T-helper 22 cell (primary cell): ENCODE results near the gene MAP1LC3B2.
A peak's percentile ranks its signal among the peaks of the same experiment; 100 is the strongest.
"Not testable (repeated sequence)": the region's sequence is repeated elsewhere in the genome, so short reads cannot be mapped to it uniquely, and the experiment has no call there.

Source experiments
- DNase-seq: peaks from one replicate; pipeline ENCODE4 v3.0.0-alpha.2; 2020; ENCODE audit warnings: low read depth

Gene MAP1LC3B2

DNA sequence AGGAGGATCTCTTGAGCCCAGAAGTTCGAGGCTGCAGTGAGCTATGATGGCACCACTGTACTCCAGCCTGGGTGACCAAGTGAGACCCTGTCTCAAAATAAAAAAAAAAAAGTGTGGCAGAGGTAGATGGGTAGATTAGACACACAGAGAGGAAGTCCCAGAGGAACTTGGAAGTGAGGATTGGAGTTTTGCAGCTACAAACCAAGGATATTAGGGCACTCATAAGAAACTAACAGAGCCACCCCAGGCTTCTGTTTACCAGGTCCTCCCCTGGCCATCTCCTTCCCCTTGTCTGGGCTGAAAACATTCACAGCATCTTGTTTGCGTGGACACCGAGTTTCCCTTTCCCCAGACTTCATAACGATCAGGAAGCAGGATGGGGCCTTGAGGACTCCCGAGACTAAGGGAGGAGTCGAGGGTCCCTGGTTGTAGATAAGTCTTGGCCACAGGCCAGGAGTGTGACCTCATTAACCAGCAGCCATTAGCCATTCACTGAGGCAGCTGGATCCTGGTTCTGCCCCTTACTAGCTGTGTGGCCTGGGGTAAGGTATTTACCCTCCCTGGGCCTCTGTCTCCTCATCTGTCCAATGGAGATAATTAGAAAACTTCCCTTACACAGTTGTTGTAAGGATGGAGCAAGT lies 2.1 kb downstream of the MAP1LC3B2 start:
- DNase-seq: no peak

DNA sequence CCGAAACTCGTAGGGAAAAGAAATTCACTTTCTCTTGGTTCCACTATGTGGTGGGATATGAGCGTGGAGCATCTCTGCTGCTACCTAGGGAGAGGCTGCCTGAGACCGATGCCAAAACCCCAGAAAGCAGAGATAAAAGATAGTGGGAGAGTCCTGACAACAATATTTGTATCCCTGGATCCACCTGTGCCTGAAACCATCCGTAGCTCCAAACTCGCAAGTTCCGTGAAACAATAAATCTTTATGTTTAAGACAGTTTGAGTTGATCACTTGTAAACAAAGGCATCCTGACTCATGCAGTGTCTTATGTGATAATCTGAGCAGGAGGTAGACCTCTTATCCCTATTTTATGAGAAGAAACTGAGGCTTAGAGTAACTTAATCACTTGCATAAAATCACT lies 2.9 kb downstream of the MAP1LC3B2 start:
- no peak for DNase-seq

DNA sequence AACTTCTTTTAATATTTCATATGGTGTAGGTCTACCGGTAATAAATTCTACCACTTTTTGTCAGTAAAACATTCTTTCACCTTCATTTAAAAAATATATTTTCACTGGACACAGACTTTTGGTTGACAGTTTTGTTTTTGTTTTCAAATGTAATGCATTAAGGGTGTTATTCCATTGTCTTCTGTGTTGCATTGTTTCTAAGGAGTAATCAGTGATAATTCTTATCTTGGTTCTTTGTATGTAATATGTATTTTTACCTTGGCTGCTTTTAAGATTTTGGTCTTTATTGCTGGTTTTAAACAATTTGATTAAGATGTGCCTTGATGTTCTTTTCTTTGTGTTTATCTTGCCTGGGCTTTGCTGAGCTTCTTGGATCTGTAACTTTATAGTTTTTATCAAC lies 4.1 kb downstream of the MAP1LC3B2 start:
- DNase-seq: no peak

DNA sequence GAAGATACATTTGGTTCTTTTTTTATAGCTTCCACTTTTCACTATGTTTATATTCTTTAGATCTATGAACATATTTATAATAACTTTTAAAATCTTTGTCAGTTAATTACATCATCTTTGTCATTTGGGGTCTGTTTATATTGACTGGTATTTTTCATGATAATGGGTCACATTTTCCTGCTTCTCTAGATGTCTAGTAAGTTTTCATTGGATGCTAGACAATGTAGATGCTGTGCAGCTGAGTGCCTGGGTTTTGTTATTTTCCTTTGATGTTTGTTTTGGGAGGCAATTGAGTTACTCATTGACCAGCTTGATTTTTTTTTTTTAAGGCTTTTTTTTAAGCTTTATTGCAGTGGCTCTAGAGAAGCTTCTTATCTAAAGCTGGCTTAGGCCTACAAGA lies 4.9 kb downstream of the MAP1LC3B2 start:
- no peak for DNase-seq

DNA sequence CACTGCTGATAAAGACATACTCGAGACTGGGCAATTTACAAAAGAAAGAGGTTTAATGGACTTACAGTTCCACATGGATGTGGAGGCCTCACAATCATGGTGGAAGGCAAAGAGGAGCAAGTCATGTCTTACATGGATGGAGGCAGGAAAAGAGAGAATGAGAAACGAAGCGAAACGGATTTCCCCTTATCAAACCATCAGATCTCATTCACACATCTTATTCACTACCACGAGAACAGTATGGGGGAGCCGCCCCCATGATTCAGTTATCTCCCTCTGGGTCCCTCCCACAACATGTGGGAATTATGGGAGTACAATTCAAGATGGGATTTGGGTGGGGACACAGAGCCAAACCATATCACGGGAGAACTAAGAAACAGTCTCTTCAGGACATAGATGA lies 6.0 kb downstream of the MAP1LC3B2 start:
- DNase-seq: not testable (repeated sequence)

DNA sequence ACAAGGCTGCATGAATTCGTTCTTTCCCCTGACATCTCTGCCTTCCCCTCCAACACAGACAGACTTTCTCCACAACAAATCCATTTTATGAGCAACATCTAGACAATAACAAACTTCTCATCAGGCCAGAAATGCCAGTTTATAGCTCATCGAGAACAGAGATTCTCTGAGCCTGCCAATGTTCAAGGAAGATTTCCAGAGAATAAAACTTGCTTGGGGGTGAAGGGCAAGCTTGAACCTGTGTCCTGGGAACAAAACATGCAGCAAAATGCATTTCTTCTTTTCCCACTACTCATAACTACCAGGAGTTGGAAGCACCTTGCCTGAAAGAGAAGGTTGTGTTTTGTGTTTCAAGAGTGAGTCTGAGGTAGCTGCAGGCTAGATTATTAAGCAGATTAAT lies 6.8 kb downstream of the MAP1LC3B2 start:
- DNase-seq: no peak

DNA sequence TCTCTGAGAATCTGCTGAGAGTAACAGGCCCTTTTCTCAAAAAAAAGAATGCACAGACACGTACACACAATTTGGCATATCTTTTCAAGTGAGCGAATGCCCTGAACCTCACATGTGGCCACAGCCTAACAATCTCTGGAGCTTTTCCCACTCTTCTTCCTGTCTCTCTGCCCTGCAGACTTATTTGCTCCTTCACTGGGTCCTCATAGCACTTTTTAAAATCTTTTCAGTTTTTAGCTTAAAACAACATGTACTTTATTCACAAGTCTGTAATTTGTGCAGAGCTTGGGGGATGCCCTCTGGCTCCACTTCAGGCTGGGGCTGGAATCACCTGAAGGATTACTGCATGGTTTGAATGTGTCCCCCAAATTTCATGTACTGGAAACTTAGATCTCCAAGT lies 9.0 kb downstream of the MAP1LC3B2 start:
- no peak for DNase-seq

DNA sequence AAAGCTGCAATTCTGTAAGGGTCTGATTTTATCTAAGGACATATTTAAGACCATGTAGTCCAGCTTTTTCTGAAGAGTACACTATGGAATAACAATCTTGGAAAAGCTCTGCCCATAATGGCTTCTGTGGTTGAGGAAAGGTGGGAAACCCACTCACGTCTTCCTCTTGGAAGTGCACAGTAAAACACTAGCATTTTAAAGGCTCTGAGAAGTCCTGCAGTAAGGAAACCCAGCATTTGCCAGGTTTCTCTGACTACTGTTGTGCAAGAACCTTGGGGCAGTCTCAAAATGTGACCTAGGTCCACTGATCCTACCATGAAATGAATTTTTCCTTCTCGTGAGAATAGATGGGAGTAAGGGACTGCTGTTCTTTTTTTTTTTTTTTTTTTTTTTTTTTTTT lies 11.9 kb downstream of the MAP1LC3B2 start:
- no peak for DNase-seq

DNA sequence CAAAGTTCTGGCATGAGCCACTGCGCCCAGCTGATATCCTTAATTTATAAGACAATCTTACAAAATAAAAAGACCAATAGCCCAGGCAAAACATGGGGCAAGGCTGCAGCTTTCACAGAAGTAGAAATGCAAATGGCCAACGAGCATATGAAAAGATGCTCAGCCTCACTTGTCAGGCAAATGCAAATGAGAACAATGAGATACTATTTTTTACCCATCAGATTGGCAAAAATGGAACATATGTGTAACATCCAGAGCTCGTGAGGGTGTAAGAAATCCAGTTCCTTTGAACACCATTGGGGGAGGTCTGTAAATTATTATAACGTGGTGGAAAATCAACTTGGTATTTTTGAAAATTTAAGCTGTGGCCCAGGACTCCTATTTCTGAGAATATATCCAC lies 14.6 kb downstream of the MAP1LC3B2 start:
- DNase-seq: no peak

DNA sequence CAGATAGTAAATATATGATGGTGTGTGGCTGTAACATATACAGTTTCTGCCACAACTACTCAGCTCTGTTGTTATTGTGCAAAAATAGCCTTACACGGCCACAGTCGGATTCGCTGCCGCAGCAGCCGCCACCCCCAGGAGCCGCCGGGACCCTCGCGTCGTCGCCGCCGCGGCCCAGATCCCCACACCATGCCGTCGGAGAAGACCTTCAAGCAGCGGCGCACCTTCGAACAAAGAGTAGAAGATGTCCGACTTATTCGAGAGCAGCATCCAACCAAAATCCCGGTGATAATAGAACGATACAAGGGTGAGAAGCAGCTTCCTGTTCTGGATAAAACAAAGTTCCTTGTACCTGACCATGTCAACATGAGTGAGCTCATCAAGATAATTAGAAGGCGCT lies 16.6 kb downstream of the MAP1LC3B2 start:
- DNase-seq: not testable (repeated sequence)

DNA sequence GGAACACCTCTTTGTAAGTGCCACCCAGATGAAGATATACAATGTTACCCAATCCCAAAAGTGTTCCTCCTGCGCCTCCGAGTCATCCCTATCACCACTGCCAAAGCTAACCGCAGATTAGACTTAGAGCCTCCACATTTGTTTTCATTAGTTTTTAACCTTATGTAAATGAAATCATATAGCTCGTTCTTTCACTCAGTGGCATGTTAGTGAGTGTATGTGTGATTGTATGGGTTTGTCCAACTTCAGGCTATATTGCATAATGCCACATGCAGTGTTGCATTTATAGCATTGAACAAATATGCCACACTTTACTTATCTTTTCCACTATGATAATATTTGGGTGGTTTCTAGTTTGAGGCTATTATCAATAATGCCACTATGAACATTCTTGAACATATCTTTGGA lies 18.0 kb downstream of the MAP1LC3B2 start:
- DNase-seq: no peak

DNA sequence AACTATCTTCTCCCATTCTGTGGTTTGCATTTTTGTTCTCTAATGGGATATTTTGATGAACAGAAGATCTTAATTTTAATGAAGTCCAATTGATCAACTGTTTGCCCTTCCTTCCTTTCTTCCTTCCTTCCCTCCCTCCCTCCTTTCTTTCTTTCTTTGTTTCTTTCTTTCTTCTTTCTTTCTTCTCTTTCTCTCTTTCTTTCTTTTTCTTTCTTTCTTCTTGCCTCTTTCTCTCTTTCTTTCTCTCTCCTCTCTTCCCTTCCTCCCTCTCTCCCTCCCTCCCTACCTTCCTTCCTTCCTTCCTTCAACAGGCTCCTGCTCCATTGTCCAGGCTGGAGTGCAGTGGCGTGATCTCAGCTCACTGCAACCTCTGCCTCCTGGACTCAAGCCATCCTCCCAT lies 18.9 kb downstream of the MAP1LC3B2 start:
- DNase-seq: no peak

DNA sequence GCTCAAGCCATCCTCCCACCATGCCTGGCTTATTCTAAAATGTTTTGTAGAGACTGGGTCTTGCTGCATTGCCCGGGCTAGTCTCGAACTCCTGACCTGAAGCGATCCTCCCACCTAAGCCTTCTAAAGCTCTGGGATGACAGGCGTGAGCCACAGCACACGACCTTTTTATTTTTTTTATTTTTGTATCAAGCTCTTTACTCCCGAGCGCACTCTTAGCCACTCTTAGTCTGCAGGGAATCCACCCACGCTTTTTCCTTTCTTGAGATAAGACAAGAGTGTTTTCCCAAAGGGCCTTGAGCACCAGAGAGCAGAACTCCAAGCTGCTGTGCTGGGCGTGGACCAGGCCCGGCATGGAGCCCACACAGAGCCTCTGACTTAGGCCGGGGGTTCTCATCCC lies 23.4 kb downstream of the MAP1LC3B2 start:
- DNase-seq: no peak

DNA sequence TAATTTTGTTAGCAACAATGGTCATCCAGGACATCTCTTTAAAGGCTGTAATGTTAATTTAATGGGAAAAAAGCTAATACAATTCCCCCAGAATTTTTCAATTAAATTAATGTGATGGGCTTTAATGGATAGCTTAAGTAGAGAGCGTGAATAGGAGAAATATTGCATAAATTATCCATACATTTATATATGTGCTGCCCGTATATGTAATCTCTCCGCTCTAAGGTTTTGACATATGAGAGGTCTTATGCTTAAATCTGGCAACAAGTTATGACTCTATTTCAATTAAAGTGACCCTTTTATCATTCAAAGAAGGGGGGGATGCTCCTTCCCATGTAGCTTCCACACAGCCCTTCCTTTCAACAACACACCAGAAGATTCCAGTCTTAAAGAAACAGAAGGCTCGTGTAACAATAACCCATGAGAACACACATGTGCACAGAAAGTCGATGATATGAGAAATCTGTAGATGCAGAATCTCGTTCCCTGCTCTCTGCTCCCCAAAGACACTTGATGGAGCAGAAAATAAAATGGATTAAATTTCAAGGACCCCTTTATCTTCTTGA lies 24.0 kb downstream of the MAP1LC3B2 start:
- DNase-seq: no peak

DNA sequence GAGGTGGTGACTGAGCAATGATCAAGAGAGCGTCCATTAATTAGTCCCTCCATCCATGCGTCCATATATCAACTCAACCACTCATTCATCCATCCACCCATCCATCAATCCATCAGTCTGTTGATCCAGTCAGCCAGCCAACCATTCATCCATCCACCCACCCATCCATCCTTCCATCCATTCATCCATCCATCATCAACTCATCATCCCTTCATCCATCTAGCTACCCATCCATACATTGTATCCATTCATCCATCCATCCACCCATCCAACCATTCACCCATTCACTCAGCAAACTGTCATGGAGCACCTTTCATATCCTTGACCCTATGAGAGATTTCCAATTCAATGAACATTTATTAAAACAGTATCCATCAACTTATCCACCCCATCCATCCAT lies 28.1 kb downstream of the MAP1LC3B2 start:
- DNase-seq: no peak

DNA sequence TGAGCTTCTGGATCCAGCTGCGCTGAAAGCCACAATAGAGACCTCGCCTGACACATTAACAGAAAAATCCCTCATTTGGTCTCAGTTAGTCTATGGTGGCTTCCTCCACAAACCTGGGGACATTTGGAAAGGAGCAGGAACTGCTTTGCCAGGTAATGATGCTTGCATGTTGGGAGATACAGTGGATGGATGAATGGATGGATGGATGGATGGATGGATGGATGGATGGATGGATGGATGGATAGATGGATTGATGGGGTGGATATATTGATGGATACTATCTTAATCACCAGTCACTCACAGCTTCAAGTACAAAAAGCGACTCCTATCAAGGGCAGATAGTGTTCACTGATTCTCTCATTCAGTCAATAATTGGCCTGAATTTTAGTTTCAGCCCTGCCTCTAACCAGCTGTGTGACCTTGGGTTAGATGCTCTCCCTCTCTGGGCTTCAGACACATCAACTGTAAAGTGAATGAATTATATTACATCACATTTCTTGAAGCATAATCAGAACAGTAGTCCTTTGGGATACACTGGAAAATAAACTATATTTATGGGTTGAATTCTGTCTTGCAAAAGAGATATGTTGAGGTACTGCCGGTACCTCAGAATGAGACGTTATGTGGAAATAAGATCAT lies 29.3 kb downstream of the MAP1LC3B2 start:
- no peak for DNase-seq

DNA sequence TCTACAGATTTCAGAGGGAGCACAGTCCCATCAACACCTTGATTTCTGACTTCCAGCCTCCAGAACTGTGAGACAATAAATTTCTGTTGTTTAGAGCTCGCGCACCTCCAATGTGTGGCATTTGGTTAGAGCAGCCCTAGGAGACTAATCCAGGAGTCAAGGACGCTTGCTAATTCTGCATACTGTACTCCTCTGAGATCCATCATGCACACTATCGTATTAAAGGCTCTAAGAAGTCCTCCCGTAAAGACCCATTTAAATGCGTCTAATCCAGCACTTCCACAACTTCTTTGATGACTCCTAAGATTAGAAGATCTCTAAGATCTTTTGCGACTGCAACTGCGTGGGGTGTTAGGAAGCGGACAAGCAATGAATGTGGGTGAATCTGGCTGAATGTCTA lies 30.4 kb downstream of the MAP1LC3B2 start:
- DNase-seq: no peak

DNA sequence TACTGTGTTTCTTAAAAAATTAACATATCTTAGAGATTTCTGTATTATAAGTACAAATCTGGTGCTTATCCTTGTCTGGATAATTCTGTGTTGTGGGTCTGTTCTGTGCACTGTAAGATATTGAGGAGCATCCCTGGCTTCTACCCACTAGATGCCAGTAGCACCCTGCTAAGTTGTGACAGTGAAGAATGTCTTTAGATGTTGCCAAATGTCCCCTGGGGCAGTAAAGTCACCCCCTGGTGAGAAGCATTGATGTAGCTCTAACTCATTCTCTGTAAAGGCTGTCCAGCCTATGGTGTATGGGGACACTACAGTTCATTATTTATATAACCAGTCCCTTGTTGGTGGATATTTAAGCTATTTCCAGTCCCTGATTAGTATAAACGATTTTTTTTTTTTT lies 31.4 kb downstream of the MAP1LC3B2 start:
- no peak for DNase-seq

DNA sequence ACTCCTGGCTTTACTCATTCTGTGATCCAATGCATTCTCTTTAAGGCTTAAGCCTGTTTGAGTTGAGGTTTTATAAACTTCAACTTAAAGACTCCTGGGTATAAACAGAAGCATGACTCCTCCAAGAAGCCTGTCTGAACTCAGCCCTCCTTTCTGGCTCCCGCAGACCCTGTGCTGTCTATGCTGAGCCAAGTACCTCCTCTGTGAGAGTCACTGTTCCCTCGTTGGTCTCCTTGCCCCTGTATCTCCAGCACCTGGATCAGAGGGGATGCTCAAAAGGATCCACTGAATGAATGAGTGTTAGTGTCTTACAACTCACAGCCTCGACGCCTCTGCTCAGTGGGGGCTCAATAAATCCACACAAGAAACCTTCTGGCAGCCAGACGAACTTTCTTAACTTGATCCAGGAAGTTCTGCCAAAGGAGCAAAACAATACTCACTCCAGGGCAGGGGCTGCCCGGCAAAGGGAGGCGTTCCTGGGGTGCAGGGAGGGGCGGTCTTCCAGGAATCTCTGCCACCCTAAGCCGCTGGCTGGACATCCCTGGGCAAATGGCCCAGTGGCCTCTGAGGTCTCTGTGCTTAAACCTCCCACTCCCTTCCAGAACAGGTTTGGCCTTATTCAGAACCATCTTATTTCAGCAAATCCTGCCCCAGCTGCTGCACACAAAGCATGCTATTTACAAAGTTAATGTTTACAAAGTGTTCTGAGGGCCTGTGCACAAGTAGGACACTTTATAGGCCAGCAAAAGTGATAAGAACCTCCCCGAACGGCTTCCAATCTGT lies 32.9 kb downstream of the MAP1LC3B2 start:
- no peak for DNase-seq

DNA sequence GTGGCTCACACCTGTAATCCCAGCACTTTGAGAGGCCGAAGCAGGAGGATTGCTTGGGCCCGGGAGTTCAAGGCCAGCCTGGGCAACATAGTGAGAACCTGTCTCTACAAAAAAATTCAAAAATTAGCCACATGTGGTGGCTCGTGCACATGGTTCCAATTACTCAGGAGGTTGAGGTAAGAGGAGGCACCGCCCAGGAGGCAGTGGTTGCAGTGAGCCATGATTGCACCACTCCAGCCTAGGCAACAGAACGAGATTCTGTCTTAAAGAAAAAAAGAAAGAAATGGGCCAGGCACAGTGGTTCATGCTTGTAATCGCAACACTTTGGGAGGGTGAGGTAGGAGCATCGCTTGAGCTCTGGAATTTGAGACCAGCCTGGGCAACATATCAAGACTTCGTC lies 33.5 kb downstream of the MAP1LC3B2 start:
- DNase-seq: no peak

DNA sequence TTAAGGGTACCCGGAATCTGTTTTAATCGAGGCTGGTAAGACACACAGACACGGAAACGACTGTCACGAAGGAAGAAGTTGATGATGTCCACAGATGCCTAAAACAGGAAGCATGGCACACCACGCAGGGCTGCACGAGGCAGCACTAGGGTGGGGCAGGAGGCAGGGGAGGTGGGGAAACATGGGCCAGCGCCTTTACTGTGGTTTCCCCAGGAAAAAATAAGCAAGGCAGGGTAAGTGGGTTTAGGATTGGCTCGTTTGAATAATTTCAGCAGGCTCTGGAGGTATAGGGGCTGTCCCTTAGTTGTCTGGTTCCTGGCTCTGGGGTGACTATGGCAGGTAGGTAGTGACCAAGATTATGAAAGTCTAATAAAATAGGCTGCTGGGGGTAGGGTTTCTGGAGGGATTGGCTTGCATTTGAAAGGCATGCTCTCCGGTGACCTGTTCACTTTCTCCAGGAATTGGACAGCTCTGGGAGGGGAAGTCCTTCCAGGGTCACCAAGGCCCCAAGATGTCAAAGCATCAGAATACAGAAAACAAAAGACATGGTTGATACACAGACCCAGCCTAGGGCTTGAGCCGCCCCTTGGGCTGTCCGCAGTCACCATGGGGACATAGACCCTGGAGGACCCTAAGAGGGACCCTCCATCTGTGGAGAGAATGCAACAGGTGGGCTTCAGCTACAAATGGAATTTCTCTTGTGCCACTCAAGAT lies 35.3 kb downstream of the MAP1LC3B2 start:
- DNase-seq: peak; percentile 11

DNA sequence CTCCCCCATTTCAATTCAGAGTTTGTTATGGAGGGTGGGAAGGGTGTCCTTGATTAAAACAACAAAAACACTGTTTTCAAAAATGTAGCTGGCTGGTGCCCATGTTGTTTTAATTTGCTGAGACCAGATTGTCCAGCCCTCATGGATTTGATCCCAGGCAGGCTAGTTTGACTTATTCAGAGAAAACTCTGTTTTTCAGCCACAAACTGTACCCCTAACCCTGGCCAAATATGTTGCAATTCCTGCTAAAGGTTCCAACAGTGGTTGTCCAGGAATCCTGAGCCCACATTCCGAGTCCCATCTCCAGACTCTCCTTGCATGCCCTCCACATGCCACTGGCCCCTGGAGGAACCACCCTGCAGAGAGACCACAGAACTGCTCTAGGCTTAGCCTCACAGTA lies 36.0 kb downstream of the MAP1LC3B2 start:
- no peak for DNase-seq
